GM19372 (cell line): ENCODE measurements around the gene MKLN1.

ENCODE experiments used
- ATAC-seq: cut with Tn5 transposase; IDR thresholded peaks from one replicate; pipeline ENCODE4 v1.9.1; 2021; ENCODE audit warnings: mild to moderate bottlenecking, low read depth, moderate library complexity; ENCODE audit not compliant: unreplicated experiment

Gene MKLN1

DNA sequence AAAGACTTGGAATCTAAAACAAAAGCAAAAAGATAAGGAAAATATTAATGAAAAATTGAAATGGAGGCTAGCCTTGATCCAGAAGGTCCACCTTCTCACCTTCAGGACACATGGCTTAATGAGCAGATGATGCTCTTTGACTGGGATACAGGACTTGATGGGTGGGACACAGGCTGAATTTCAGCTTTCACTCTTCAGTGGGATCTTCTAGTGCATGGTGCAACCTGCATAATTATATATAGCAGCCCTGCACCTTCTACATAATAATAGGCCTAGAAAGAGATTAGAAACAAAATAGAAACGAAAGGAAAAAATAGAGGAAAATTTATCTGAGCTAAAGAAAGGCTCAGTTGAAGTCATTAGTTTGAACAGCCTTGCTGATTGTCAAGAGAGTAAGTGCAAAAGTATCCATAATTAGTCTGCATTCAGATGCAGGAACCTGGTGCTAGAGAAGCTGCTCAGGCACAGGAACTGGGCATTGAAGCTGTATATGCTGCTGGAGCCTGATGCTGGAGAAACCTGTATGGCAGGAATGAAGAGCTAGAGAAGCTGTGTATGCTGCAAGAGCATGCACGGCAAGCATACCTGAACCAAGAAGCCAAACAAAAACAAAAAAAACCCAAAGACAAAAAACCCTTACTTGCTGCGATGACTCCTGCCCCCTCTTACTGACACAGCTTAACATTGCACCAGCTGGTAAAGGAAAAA lies 19.4 kb downstream of the MKLN1 start:
- no peak for ATAC-seq

DNA sequence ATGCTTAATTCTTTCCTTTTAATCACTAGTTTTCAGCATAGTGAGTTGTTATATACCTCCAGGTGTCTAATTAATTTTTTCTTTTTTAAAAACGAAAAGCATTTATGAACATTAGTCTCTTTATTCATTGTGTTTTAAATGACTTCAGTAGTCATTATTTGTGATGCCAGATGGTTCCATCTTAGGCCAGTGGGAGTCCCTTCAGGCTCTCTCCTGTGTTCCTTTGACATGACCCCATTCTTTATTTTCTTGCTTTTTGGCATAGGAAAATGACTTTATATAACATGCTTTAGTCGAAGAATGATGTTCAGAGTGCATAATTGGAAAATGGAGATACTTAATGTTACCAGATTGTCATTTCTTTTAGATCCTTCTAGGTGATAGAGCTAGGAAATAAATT lies 24.4 kb downstream of the MKLN1 start:
- no peak for ATAC-seq

GRCh38 chr7:131354390-131354789 lies 26.7 kb downstream of the MKLN1 start:
- no peak for ATAC-seq

DNA sequence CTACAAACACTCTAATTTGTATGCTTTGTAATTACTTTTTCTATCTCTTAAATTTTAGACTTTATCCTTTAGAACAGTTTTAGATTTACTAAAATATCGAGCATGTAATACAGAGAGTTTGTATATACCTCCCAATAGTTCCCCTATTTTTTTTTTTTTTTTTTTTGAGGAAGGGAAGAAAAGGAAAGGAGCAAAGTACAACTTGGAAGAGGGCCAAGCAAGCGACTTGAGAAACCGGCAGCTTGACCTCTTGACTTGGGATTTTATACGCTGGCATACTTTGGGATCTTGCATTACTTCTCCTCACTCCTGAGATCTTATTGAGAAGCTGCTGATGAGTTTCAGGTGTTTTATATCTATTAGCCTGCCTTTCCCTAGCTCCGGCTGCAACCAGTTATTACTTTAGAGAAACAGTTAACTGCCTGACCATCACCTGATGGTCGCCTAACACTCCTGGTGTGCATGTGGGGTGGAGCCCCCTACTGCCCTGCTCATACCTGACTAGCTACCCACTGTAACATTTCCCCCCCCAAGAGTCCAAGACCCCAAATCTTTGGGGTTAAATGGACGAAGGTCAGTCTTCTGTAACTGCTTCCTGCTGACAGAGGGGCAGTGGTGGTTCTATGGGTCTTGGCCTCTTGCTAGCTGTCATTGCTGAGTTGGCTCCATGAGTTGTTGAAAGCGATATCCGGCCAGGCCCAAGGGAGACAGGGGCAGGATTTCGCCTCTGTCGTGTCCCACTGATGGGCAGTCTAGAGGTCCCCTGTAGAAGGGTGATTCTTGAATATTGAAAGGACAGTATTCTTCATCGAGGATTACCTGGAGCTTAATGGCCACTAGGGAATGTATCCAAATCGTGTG lies 28.5 kb downstream of the MKLN1 start:
- no peak for ATAC-seq

GRCh38 chr7:131357282-131357880 lies 29.7 kb downstream of the MKLN1 start:
- ATAC-seq, result no peak

- no peak for ATAC-seq
These were observed 31.0 kb downstream of the MKLN1 start for GRCh38 chr7:131358636-131359035.

DNA sequence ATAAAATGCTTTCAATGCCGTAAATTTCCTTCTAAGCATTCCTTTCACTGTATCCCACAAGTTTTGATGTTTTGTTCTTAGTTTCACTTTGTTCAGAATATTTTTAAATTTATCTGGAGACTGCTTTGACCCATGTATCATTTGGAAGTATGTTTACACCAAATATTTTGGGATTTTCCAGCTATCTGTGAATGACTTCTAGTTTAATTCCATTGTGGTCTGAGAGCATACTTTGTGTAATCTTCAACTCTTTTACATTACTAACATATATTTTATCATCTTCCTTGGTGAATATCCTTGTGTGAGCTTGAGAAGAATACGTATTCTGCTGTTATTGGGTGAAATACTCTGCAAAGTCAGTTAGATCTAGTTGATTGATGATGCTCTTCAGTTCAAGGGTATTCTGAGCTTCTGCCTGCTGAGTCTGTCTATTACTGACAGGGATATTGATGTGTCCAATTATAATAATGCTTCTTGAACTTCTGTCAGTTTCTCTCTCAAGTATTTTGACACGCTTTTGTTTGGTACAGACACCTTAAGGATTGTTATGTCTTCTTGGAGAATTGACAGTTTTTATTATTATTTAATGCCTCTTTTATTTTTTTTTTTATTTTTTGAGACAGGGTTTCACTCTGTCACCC lies 31.6 kb downstream of the MKLN1 start:
- ATAC-seq, result no peak

- ATAC-seq, result no peak
These were observed 36.0 kb downstream of the MKLN1 start for GRCh38 chr7:131363719-131364118.

DNA sequence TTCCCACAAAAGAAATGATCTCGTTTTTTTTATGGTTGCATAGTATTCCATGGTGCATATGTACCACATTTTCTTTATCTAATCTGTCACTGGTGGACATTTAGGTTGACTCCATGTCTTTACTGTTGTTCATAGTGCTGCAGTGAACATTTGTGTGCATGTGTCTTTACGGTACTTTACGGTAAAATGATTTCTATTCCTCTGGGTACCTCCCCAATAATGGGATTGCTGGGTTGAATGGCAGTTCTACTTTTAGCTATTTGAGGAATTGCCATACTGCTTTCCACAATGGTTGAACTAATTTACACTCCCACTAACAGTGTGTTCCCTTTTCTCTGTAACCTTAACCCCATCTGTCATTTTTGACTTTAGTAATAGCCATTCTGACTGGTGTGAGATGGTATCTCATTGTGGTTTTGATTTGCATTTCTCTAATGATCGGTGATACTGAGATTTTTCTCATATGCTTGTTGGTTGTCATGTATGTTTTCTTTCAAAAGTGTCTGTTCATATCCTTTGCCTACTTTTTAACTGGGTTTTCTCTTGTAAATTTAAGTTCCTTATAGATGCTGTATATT lies 37.2 kb downstream of the MKLN1 start:
- no peak for ATAC-seq

GRCh38 chr7:131365838-131366237 lies 38.2 kb downstream of the MKLN1 start:
- no peak for ATAC-seq

- ATAC-seq, result no peak
These were observed 41.7 kb downstream of the MKLN1 start for GRCh38 chr7:131369354-131369753.

DNA sequence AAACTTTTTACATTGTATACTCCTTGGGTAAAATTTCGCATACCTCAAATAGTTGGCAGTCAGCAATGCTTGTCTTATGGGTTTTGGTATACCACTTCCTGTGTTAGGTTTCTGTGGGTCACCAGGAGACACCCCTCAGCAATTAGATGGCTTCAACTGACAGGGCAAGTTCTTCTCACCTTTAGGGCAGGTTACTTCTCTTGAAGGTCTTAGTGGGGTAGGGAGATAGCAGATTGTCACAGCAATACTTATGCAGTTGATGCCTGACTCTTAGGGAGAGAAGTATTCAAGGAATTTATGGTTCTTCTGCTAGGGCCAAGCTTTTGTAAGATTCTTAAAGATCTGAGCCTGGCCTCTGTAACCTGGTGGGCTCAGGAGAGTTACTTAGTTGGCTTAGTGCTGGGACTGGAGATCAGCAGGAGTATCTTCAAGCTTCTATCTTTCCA lies 42.9 kb downstream of the MKLN1 start:
- ATAC-seq, result no peak

GRCh38 chr7:131371411-131371810 lies 43.7 kb downstream of the MKLN1 start:
- ATAC-seq, result no peak

- no peak for ATAC-seq
These were observed 44.9 kb downstream of the MKLN1 start for GRCh38 chr7:131372554-131372953.

DNA sequence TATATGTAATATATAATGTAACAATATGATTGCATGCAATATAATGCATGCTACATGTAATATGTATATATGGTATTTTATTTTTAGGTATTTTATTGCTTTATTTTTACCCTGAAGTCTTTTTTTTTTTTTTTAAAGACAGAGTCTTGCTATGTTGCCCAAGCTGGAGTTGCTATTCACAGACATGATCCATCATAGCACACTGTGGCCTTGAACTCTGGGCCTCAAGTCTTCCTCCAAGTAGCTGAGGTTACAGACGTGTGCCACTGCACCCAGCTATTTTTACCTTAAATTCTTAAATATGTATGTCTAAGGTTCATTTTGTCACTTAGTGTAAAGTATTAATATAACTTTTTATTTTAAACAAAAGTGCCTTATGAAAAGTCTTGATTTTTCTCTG lies 47.1 kb downstream of the MKLN1 start:
- no peak for ATAC-seq

- ATAC-seq, result no peak
These were observed 53.6 kb downstream of the MKLN1 start for GRCh38 chr7:131381069-131381838.

GRCh38 chr7:131383417-131384285 lies 56.0 kb downstream of the MKLN1 start:
- no peak for ATAC-seq

GRCh38 chr7:131384286-131384635 lies 56.6 kb downstream of the MKLN1 start:
- no peak for ATAC-seq

GRCh38 chr7:131385039-131385605 lies 57.4 kb downstream of the MKLN1 start:
- no peak for ATAC-seq
